Ishikawa (cell line): ENCODE measurements around the gene DDAH1.

Experiments
- CEBPB ChIP-seq: IDR thresholded peaks from 2 replicates; pipeline ENCODE4 v1.6.1; 2012
- CREB1 ChIP-seq: IDR thresholded peaks from 2 replicates; pipeline ENCODE4 v1.6.1; 2012; ENCODE audit warnings: low read depth
- EGR1 ChIP-seq: IDR thresholded peaks from 2 replicates; pipeline ENCODE4 v1.6.1; 2012
- EP300 ChIP-seq: IDR thresholded peaks from 2 replicates; pipeline ENCODE4 v1.6.1; 2012; ENCODE audit warnings: borderline replicate concordance
- FOXM1 ChIP-seq: IDR thresholded peaks from 2 replicates; pipeline ENCODE4 v1.6.1; 2012; ENCODE audit warnings: low read depth, borderline replicate concordance
- MAX ChIP-seq: IDR thresholded peaks from 2 replicates; pipeline ENCODE4 v1.6.1; 2012
- NFIC ChIP-seq: IDR thresholded peaks from 2 replicates; pipeline ENCODE4 v1.6.1; 2012
- RAD21 ChIP-seq: IDR thresholded peaks from 2 replicates; pipeline ENCODE4 v1.6.1; 2012; ENCODE audit warnings: low read depth
- REST ChIP-seq: IDR thresholded peaks from 2 replicates; pipeline ENCODE4 v1.6.1; 2012; ENCODE audit warnings: low read depth, mild to moderate bottlenecking
- TAF1 ChIP-seq: IDR thresholded peaks from 2 replicates; pipeline ENCODE4 v1.6.1; 2012; ENCODE audit warnings: low read depth, mild to moderate bottlenecking
- TCF12 ChIP-seq: IDR thresholded peaks from 2 replicates; pipeline ENCODE4 v1.6.1; 2012; ENCODE audit warnings: low read depth
- TEAD4 ChIP-seq: IDR thresholded peaks from 2 replicates; pipeline ENCODE4 v1.6.1; 2012
- USF1 ChIP-seq: IDR thresholded peaks from 2 replicates; pipeline ENCODE4 v1.6.1; 2012
- YY1 ChIP-seq: IDR thresholded peaks from 2 replicates; pipeline ENCODE4 v1.6.1; 2012; ENCODE audit warnings: low read depth
- ZBTB7A ChIP-seq: IDR thresholded peaks from 2 replicates; pipeline ENCODE4 v1.6.1; 2012; ENCODE audit warnings: low read depth

DDAH1 gene

GRCh38 chr1:85452948-85453347 is 12.0 kb downstream of the DDAH1 start:
- TF ChIP-seq NFIC (no peak), CEBPB (no peak), TAF1 (no peak), FOXM1 (no peak), MAX (no peak)

GRCh38 chr1:85451236-85451830 is 13.6 kb downstream of the DDAH1 start:
- TF ChIP-seq MAX (no peak), TEAD4 (peak; percentile 40)

GRCh38 chr1:85450832-85451231 is 14.1 kb downstream of the DDAH1 start:
- TF ChIP-seq MAX: no peak
- TF ChIP-seq EGR1: no peak
- TF ChIP-seq CEBPB: no peak
- TF ChIP-seq NFIC: peak; percentile 45; the same call in 1 of the 2 replicates
- TF ChIP-seq REST: no peak
- no peak for TF ChIP-seq YY1
- TF ChIP-seq USF1: no peak

- TF ChIP-seq MAX (no peak), TEAD4 (no peak), RAD21 (no peak), FOXM1 (no peak), NFIC (no peak), EGR1 (no peak), CEBPB (no peak), ZBTB7A (no peak), CREB1 (no peak), TAF1 (no peak), USF1 (no peak), EP300 (no peak), REST (no peak), TCF12 (no peak), YY1 (no peak)
Measured at GRCh38 chr1:85449356-85449755, 15.6 kb downstream of the DDAH1 start.

- TF ChIP-seq NFIC: no peak
- TF ChIP-seq RAD21: no peak
- no peak for TF ChIP-seq USF1
- no peak for TF ChIP-seq CREB1
- no peak for TF ChIP-seq YY1
- no peak for TF ChIP-seq MAX
- TF ChIP-seq TCF12: no peak
- no peak for TF ChIP-seq EP300
- TF ChIP-seq CEBPB: no peak
- no peak for TF ChIP-seq FOXM1
- no peak for TF ChIP-seq ZBTB7A
- TF ChIP-seq TEAD4: no peak
- TF ChIP-seq EGR1: no peak
- no peak for TF ChIP-seq TAF1
- TF ChIP-seq REST: no peak
Measured at GRCh38 chr1:85448358-85448757, 16.6 kb downstream of the DDAH1 start.
